B cell (primary cell): ENCODE data around the gene GLTP. TPM values are rescaled to one million over a fixed set of nuclear protein-coding genes. Genes with fewer than 3 reads are reported as not detected.

Source experiments
- ATAC-seq: fragments of 200-7000 bp; cut with Tn5 transposase; one replicate; pipeline ENCODE4 v1.10.0; 2021; ENCODE audit warnings: low read depth, mild to moderate bottlenecking, moderate number of reproducible peaks, moderate library complexity
- CTCF ChIA-PET: fragments of 350-600 bp; sonication (Branson Sonifier 250); formaldehyde crosslinking; loops from one replicate; lab custom pipeline; 2021; ENCODE audit warnings: antibody characterized with exemption, inconsistent platforms; lab: Charles Lee
- POLR2A ChIA-PET: fragments of 350-600 bp; sonication (Branson Sonifier 250); formaldehyde crosslinking; loops from one replicate; lab custom pipeline; 2021; ENCODE audit warnings: antibody characterized with exemption; lab: Charles Lee
- DNase-seq: peaks from one replicate; pipeline ENCODE4 v3.0.0; 2013
- H2AFZ ChIP-seq: 2 replicates; pipeline ENCODE4 v1.6.1; 2012; ENCODE audit warnings: mild to moderate bottlenecking, low read depth, low read length; ENCODE audit not compliant: insufficient read depth, poor library complexity, severe bottlenecking
- H3K27ac ChIP-seq, 2 donors: 1 replicate in 1 of 2; 2 replicates in 1 of 2; pipeline ENCODE4 v1.5.1; 2012 to 2013; ENCODE audit warnings: low read length in 2 of 2, mild to moderate bottlenecking in 2 of 2, moderate library complexity in 1 of 2
- H3K27me3 ChIP-seq, 4 experiments: fragments of 200-600 bp in 1 of 4; sonication (generic) in 1 of 4; replicated peaks in 1 of 4; 1 replicate in 2 of 4; 2 replicates in 2 of 4; pipeline versions ENCODE4 v1.6.1 to v1.7.0; 2013 to 2016; ENCODE audit warnings: low read length in 3 of 4, mild to moderate bottlenecking in 2 of 4, mixed read lengths in 1 of 4, moderate library complexity in 1 of 4; ENCODE audit not compliant: insufficient read depth in 4 of 4, control insufficient read depth in 3 of 4; ENCODE audit errors: control extremely low read depth in 1 of 4
- H3K36me3 ChIP-seq, 2 experiments: replicated peaks in 1 of 2; 1 replicate in 1 of 2; 2 replicates in 1 of 2; pipeline versions ENCODE4 v1.6.1 to v1.7.1; 2013; ENCODE audit warnings: low read length in 1 of 2; ENCODE audit not compliant: insufficient read depth in 2 of 2, control insufficient read depth in 1 of 2; ENCODE audit errors: control extremely low read depth in 1 of 2, extremely low read depth in 1 of 2
- H3K4me1 ChIP-seq, 2 donors: fragments of 200-600 bp in 1 of 2; sonication (generic) in 1 of 2; 1 replicate in 1 of 2; 2 replicates in 1 of 2; pipeline versions ENCODE4 v1.5.1 to v1.6.1; 2013 to 2017; ENCODE audit warnings: low read length in 2 of 2; ENCODE audit not compliant: control insufficient read depth in 2 of 2, insufficient read depth in 2 of 2
- H3K4me2 ChIP-seq: replicated peaks from 2 replicates; pipeline ENCODE3; 2012; ENCODE audit warnings: mild to moderate bottlenecking, low read depth, low read length; ENCODE audit not compliant: poor library complexity, severe bottlenecking
- H3K4me3 ChIP-seq, 5 experiments: fragments of 200-600 bp in 1 of 5; sonication (generic) in 1 of 5; 1 replicate in 3 of 5; 2 replicates in 2 of 5; pipeline versions ENCODE4 v1.5.1 to v1.7.0; 2011 to 2016; ENCODE audit warnings: low read length in 4 of 5, mild to moderate bottlenecking in 4 of 5, low read depth in 2 of 5, control low read depth in 1 of 5, moderate library complexity in 1 of 5; ENCODE audit not compliant: insufficient read depth in 1 of 5; ENCODE audit errors: control extremely low read depth in 1 of 5, extremely low read depth in 1 of 5
- H3K79me2 ChIP-seq: fragments of 200-600 bp; sonication (generic); one replicate; pipeline ENCODE4 v1.6.0; 2016; ENCODE audit warnings: low read length; ENCODE audit not compliant: control insufficient read depth, insufficient read depth
- H3K9ac ChIP-seq: fragments of 200-600 bp; sonication (generic); 2 replicates; pipeline ENCODE4 v1.6.1; 2017; ENCODE audit warnings: mild to moderate bottlenecking, low read length, moderate library complexity
- H3K9me3 ChIP-seq, 3 donors: one replicate each; pipeline versions ENCODE4 v1.6.1 to v1.7.1; 2013; ENCODE audit warnings: low read length in 2 of 3; ENCODE audit not compliant: control insufficient read depth in 2 of 3, insufficient read depth in 1 of 3; ENCODE audit errors: control extremely low read depth in 1 of 3
- H4K20me1 ChIP-seq: 2 replicates; pipeline ENCODE4 v1.6.0; 2012; ENCODE audit warnings: mild to moderate bottlenecking, low read length; ENCODE audit not compliant: insufficient read depth, control insufficient read depth, poor library complexity, severe bottlenecking
- H3K27ac Mint-ChIP-seq: one replicate; pipeline ENCODE4 v1.8.0; 2021; ENCODE audit warnings: mixed read lengths
- H3K27me3 Mint-ChIP-seq: one replicate; pipeline ENCODE4 v1.8.0; 2021; ENCODE audit warnings: mixed read lengths
- H3K4me1 Mint-ChIP-seq: one replicate; pipeline ENCODE4 v1.8.0; 2021; ENCODE audit warnings: mixed read lengths
- H3K4me3 Mint-ChIP-seq: one replicate; pipeline ENCODE4 v1.8.0; 2021; ENCODE audit warnings: mixed read lengths
- H3K9me3 Mint-ChIP-seq: one replicate; pipeline ENCODE4 v1.8.0; 2022; ENCODE audit warnings: mixed read lengths; ENCODE audit not compliant: insufficient read depth
- EZH2 ChIP-seq: IDR thresholded peaks from 2 replicates; pipeline ENCODE4 v1.6.1; 2012; ENCODE audit warnings: borderline replicate concordance, low read depth, mild to moderate bottlenecking, moderate library complexity, low read length; ENCODE audit not compliant: insufficient read depth, poor library complexity, severe bottlenecking
- WGBS: methylation state at CpG from one replicate; pipeline ENCODE4 v1.1.5; 2013; ENCODE audit warnings: missing lambda C conversion rate; ENCODE audit not compliant: insufficient coverage; 5-methylcytosine and 5-hydroxymethylcytosine counted together
- intact Hi-C: fragments of 100-400 bp; cut with micrococcal nuclease; formaldehyde crosslinking; loops from one replicate; pipeline ENCODE4 v1.10.0; 2022
- polyA plus RNA-seq: library from polyadenylated mRNA; depleted of rRNA; stranded (reverse); fragments of >200 nt; gene quantifications from 2 replicates; pipeline ENCODE4 v1.2.3, GENCODE V29; 2012
- total RNA-seq, 2 donors: library from RNA; stranded (reverse); fragments of 120-200 nt in 1 of 2; gene quantifications; 1 replicate in 1 of 2; 2 replicates in 1 of 2; pipeline versions ENCODE4 v1.2.3 to v1.2.4, GENCODE V29; 2013 to 2022
- TF ChIP-seq, protein P1 (sequence below): fragments of 200-600 bp; IDR thresholded peaks from one replicate; pipeline ENCODE4 v1.8.0; 2022; ENCODE audit warnings: antibody characterized with exemption, mild to moderate bottlenecking

GLTP gene
- total and polyA plus RNA-seq, 2 donors (not counting 1 experiment from before 2014, with no cell fraction given), result 18.7 to 24.9 TPM

DNA sequence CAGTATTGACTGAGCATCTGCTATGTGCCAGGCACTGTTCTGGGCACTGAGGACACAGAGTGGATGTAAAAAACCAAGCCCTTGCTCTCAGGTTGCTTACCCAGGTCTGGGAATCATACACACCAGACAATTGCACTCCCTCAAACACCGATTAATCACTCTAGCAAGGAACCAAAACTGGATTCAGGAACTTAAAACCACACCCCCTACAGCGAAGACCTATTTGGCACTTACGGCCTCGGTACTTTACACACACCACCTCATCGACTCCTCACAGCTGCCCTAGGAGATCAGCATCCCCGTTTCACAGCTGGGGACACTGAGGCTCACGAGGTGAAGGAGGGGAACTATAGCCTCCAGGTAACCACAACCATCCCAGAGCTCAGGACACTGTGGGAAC is 1.6 kb downstream of the GLTP start:
- peaks cover 64% of the 10 kb centered on the region for H3K79me2 ChIP-seq
- H3K4me1 Mint-ChIP-seq, result peaks cover 62% of the 10 kb centered on the region
- H3K4me2 ChIP-seq, result peak overlapping the region; percentile 95

DNA sequence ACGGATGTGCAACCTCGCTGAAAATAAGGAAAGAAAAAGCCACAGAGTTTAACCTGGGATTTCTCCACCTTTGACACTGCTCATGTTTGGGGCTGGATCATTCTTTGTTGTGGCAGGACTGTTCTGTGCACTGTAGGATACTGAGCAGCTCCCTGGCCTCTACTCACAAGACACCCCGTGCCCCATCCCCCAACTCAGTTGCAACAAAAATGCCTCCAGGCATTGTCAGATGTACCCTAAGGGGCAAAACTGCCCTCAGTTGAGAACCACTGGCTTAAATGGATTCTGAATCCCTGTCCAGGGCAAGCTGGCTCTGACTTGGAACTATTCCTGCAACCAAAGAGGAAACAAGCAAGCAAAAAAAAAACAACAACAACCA is 2.1 kb downstream of the GLTP start:
- Histone ChIP-seq H3K9me3 (no peaks in the 10 kb centered on the region), H3K4me3 (no peak overlapping the region), H2AFZ (no peak overlapping the region), H3K4me1 (peaks cover 40 to 46% of the 10 kb centered on the region in 2 donors), H3K79me2 (peaks cover 67% of the 10 kb centered on the region), H3K9ac (no peak overlapping the region), H3K27me3 (no peaks in the 10 kb centered on the region), H3K36me3 (no peaks in the 10 kb centered on the region), H4K20me1 (peaks cover 24% of the 10 kb centered on the region), H3K27ac (no peak overlapping the region), H3K4me2 (peak overlapping the region; percentile 95)
- WGBS, result 100% methylated on average over 2 of the region's 3 CpGs
- ATAC-seq, result no peak
- intact Hi-C loops, result no loop called here
- Mint-ChIP-seq H3K27me3 (no peaks in the 10 kb centered on the region), H3K27ac (no peak overlapping the region), H3K4me1 (peaks cover 64% of the 10 kb centered on the region), H3K9me3 (no peaks in the 10 kb centered on the region), H3K4me3 (peak overlapping the region; percentile 83)
- ChIA-PET POLR2A (no interaction called here), CTCF (interaction anchor here (1.2 to 1.6 kb wide), 2 partner anchors 33 to 74 kb away, joined by 4 to 9 read pairs; no protein-coding TSS in a partner anchor)
- no peak for TF ChIP-seq EZH2
- TF ChIP-seq, protein P1, sequence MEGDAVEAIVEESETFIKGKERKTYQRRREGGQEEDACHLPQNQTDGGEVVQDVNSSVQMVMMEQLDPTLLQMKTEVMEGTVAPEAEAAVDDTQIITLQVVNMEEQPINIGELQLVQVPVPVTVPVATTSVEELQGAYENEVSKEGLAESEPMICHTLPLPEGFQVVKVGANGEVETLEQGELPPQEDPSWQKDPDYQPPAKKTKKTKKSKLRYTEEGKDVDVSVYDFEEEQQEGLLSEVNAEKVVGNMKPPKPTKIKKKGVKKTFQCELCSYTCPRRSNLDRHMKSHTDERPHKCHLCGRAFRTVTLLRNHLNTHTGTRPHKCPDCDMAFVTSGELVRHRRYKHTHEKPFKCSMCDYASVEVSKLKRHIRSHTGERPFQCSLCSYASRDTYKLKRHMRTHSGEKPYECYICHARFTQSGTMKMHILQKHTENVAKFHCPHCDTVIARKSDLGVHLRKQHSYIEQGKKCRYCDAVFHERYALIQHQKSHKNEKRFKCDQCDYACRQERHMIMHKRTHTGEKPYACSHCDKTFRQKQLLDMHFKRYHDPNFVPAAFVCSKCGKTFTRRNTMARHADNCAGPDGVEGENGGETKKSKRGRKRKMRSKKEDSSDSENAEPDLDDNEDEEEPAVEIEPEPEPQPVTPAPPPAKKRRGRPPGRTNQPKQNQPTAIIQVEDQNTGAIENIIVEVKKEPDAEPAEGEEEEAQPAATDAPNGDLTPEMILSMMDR, result no peak
- DNase-seq, result no peak

More for the DNA sequence above, 1.6 kb downstream of the GLTP start:
- Mint-ChIP-seq H3K27me3 (no peaks in the 10 kb centered on the region), H3K4me3 (peak overlapping the region; percentile 83), H3K27ac (peak overlapping the region; percentile 55), H3K9me3 (no peaks in the 10 kb centered on the region)
- Histone ChIP-seq H3K9ac (peak overlapping the region; percentile 99), H4K20me1 (peaks cover 23% of the 10 kb centered on the region), H3K27me3 (no peaks in the 10 kb centered on the region), H3K4me1 (peaks cover 40 to 46% of the 10 kb centered on the region in 2 donors), H3K9me3 (no peaks in the 10 kb centered on the region), H3K36me3 (no peaks in the 10 kb centered on the region), H3K27ac (no peak overlapping the region), H2AFZ (peak overlapping the region; percentile 85), H3K4me3 (peak overlapping the region in 3 of 5 experiments; percentile 73 to 86 (median 75))
- ChIA-PET POLR2A (no interaction called here), CTCF (interaction anchor here (1.6 kb wide), 1 partner anchor 33 kb away, joined by 9 read pairs; no protein-coding TSS in a partner anchor)
- intact Hi-C loops, result no loop called here
- WGBS, result 59% methylated on average over 6 of the region's 7 CpGs
- ATAC-seq (no peak), DNase-seq (peak; percentile 40)
- TF ChIP-seq, protein P1, result no peak
- TF ChIP-seq EZH2, result no peak
